K562 (cell line): ENCODE data around the gene MRAP2. TPM values are rescaled to one million over a fixed set of nuclear protein-coding genes. Genes with fewer than 3 reads are reported as not detected.

Experiments used
- ATAC-seq: fragments of 200-7000 bp; cut with Tn5 transposase; 3 replicates; pipeline ENCODE4 v1.9.1; 2020; ENCODE audit warnings: moderate library complexity
- BruUV-seq: library from RNA; stranded (reverse); fragments of 400-500 nt; replicated peaks from 2 replicates; lab custom pipeline; 2021; lab: Mats Ljungman, UMichigan
- CTCF ChIA-PET: fragments of 300-600 bp; formaldehyde crosslinking; extraction: SDS; loops from one replicate; lab custom pipeline; 2021; ENCODE audit warnings: low intra/inter-chr PET ratio; lab: Yijun Ruan, JAX
- POLR2A ChIA-PET: fragments of 300-600, 350-650 bp; sonication (Branson Sonifier 250); formaldehyde crosslinking; extraction: SDS; loops from one replicate; lab custom pipeline; 2021; ENCODE audit warnings: antibody characterized with exemption, inconsistent platforms; lab: Yijun Ruan, JAX
- DNase-seq, 4 experiments: peaks; one replicate each; pipeline versions ENCODE4 v3.0.0 to v3.0.0-alpha.2; 2011 to 2018; ENCODE audit warnings: low spot score in 3 of 4, mixed read lengths in 3 of 4; ENCODE audit errors: extremely low read depth in 1 of 4
- FAIRE-seq: peaks from 2 replicates; lab custom pipeline; 2011; peaks lifted over from hg19 to GRCh38; lab: Jason Lieb, UNC
- H2AFZ ChIP-seq: 2 replicates; pipeline ENCODE4 v1.6.0; 2011; ENCODE audit warnings: low read depth, low read length, control low read depth, inconsistent platforms
- H3K27ac ChIP-seq: fragments of 200-600 bp; 3 replicates; pipeline ENCODE4 v1.8.0; 2011; ENCODE audit warnings: low read depth, mild to moderate bottlenecking, control low read depth, inconsistent platforms, low read length, moderate library complexity, mixed read lengths; ENCODE audit errors: extremely low read depth
- H3K27me3 ChIP-seq, 2 experiments: fragments of 300-600 bp in 1 of 2; 2 replicates in 1 of 2; 3 replicates in 1 of 2; pipeline versions ENCODE4 v1.6.0 to v1.8.0; 2011; ENCODE audit warnings: inconsistent platforms in 2 of 2, low read length in 2 of 2, mild to moderate bottlenecking in 1 of 2, mixed read lengths in 1 of 2, moderate library complexity in 1 of 2; ENCODE audit not compliant: control insufficient read depth in 2 of 2, insufficient read depth in 2 of 2
- H3K36me3 ChIP-seq: fragments of 300-600 bp; 3 replicates; pipeline ENCODE4 v1.8.0; 2011; ENCODE audit warnings: mild to moderate bottlenecking, low read length, inconsistent platforms; ENCODE audit not compliant: control insufficient read depth, insufficient read depth
- H3K4me1 ChIP-seq, 2 experiments: fragments of 200-600 bp in 1 of 2; replicated peaks in 1 of 2; 2 replicates in 1 of 2; 3 replicates in 1 of 2; pipeline versions ENCODE4 v1.5.1 to v1.8.0; 2011; ENCODE audit warnings: inconsistent platforms in 2 of 2, low read length in 2 of 2, mild to moderate bottlenecking in 1 of 2, mixed read lengths in 1 of 2, moderate library complexity in 1 of 2; ENCODE audit not compliant: control insufficient read depth in 2 of 2, insufficient read depth in 2 of 2
- H3K4me2 ChIP-seq: 2 replicates; pipeline ENCODE4 v1.6.1; 2011; ENCODE audit warnings: low read length, control low read depth, inconsistent platforms, mixed read lengths; ENCODE audit not compliant: insufficient read depth
- H3K4me3 ChIP-seq: fragments of 200-600 bp; sonication (generic), shearing (Covaris generic); 2 replicates; pipeline ENCODE4 v1.5.1; 2016; ENCODE audit warnings: control low read depth, inconsistent platforms
- H3K79me2 ChIP-seq: fragments of 200-600 bp; 3 replicates; pipeline ENCODE4 v1.8.0; 2011; ENCODE audit warnings: low read length, inconsistent platforms; ENCODE audit not compliant: control insufficient read depth, insufficient read depth
- H3K9ac ChIP-seq, 2 experiments: 2 replicates each; pipeline versions ENCODE4 v1.6.0 to v1.6.1; 2011; ENCODE audit warnings: low read depth in 2 of 2, low read length in 2 of 2, control low read depth in 1 of 2, inconsistent platforms in 1 of 2, mild to moderate bottlenecking in 1 of 2, mixed read lengths in 1 of 2; ENCODE audit not compliant: insufficient read depth in 1 of 2
- H3K9me1 ChIP-seq: one replicate; pipeline ENCODE4 v1.6.0; 2011; ENCODE audit warnings: inconsistent platforms, mild to moderate bottlenecking, low read length, moderate library complexity; ENCODE audit not compliant: control insufficient read depth, insufficient read depth
- H3K9me3 ChIP-seq: replicated peaks from 2 replicates; pipeline ENCODE4 v1.5.1; 2011; ENCODE audit warnings: low read depth, low read length, inconsistent platforms; ENCODE audit not compliant: control insufficient read depth, insufficient read depth
- H4K20me1 ChIP-seq: replicated peaks from 2 replicates; pipeline ENCODE4 v1.6.1; 2011; ENCODE audit warnings: low read length, inconsistent platforms, mixed read lengths; ENCODE audit not compliant: control insufficient read depth, insufficient read depth
- AFF4 ChIP-seq: sonication (generic); formaldehyde crosslinking; IDR thresholded peaks from 2 replicates; pipeline ENCODE4 v1.8.0; 2023; ENCODE audit warnings: mild to moderate bottlenecking, missing genetic modification reagents
- E2F3 ChIP-seq: fragments of 250-450 bp; sonication (Bioruptor Pico); IDR thresholded peaks from 2 replicates; pipeline ENCODE4 v1.4.0; 2020; ENCODE audit warnings: mild to moderate bottlenecking
- MTA1 ChIP-seq: fragments of 450-650 bp; IDR thresholded peaks from 2 replicates; pipeline ENCODE4 v1.6.1; 2017; ENCODE audit warnings: borderline replicate concordance
- NCOA2 ChIP-seq, 2 experiments: fragments of 450-650 bp; IDR thresholded peaks; 2 replicates each; pipeline ENCODE4 v1.6.1; 2018; ENCODE audit warnings: mild to moderate bottlenecking in 2 of 2, moderate library complexity in 1 of 2; ENCODE audit not compliant: partially characterized antibody in 2 of 2
- PML ChIP-seq: IDR thresholded peaks from 2 replicates; pipeline ENCODE4 v1.6.1; 2012; ENCODE audit warnings: low read length, inconsistent platforms
- SRSF7 ChIP-seq: fragments of 200-400 bp; formaldehyde crosslinking; optimal IDR thresholded peaks from 2 replicates; pipeline ENCODE3; 2017; ENCODE audit warnings: mild to moderate bottlenecking, low read depth, low read length
- TAF9B ChIP-seq: fragments of 450-650 bp; IDR thresholded peaks from 2 replicates; pipeline ENCODE4 v1.6.1; 2018; ENCODE audit warnings: mild to moderate bottlenecking; ENCODE audit not compliant: partially characterized antibody
- ZKSCAN8 ChIP-seq: fragments of 200-800 bp; sonication (Bioruptor generic); IDR thresholded peaks from 2 replicates; pipeline ENCODE4 v1.6.1; 2016; ENCODE audit warnings: missing genetic modification characterization, missing compliant biosample characterization
- ZNF431 ChIP-seq: sonication (generic); formaldehyde crosslinking; IDR thresholded peaks from 2 replicates; pipeline ENCODE4 v1.8.0; 2022; ENCODE audit warnings: mild to moderate bottlenecking, missing genetic modification reagents
- ZNF668 ChIP-seq: fragments of 250-450 bp; sonication (Bioruptor Pico); IDR thresholded peaks from 2 replicates; pipeline ENCODE4 v1.8.0; 2022; ENCODE audit warnings: mild to moderate bottlenecking, inconsistent platforms
- ZNF707 ChIP-seq: fragments of 250-450 bp; sonication (Bioruptor Pico); conservative IDR thresholded peaks from 2 replicates; pipeline ENCODE4 v1.8.0; 2022; ENCODE audit warnings: inconsistent platforms, mild to moderate bottlenecking, moderate library complexity
- WGBS: fragments of 100-300 bp; shearing (Covaris generic); methylation state at CpG from one replicate; pipeline ENCODE4 v1.1.6; 2016; ENCODE audit warnings: low coverage, mixed read lengths; ENCODE audit not compliant: insufficient coverage; ENCODE audit errors: missing lambda C conversion rate; 5-methylcytosine and 5-hydroxymethylcytosine counted together
- in situ Hi-C: fragments of 300-500 bp; cut with MboI; formaldehyde crosslinking; loops from 4 replicates; pipeline ENCODE4 v1.15.0; 2018; ENCODE audit warnings: inconsistent platforms, mixed read lengths
- intact Hi-C: fragments of 100-400 bp; cut with micrococcal nuclease; formaldehyde crosslinking; loops from 2 replicates; pipeline ENCODE4 v1.14.2; 2022
- polyA plus RNA-seq, 8 experiments: library from polyadenylated mRNA; depleted of rRNA in 4 of 8; stranded (reverse) in 5 of 8; unstranded in 3 of 8; fragments of >200 nt; fragmentation: Nextera tagmentation in 2 of 8; fragmentation: Illumina TruSeq in 1 of 8; extraction: Ambion mirVana in 2 of 8; extraction: Trizol in 1 of 8; gene quantifications; 2 replicates each; pipeline versions ENCODE4 v1.2.1 to v1.2.3, GENCODE V29; 2011 to 2014; ENCODE audit warnings: inconsistent platforms in 1 of 8, missing spikeins in 1 of 8
- total RNA-seq, 7 experiments: library from RNA; depleted of rRNA in 6 of 7; stranded (reverse); fragments of >200 nt in 6 of 7; fragmentation: Illumina TruSeq in 2 of 7; extraction: Trizol in 2 of 7; gene quantifications; 2 replicates each; pipeline versions ENCODE4 v1.2.1 to v1.2.3, GENCODE V29; 2011 to 2021; ENCODE audit warnings: low replicate concordance in 1 of 7

MRAP2 gene
- total and polyA plus RNA-seq, 9 of the 15 experiments (the other 6 are each of a cell fraction or from before 2014, with no cell fraction given), result 5.9 to 38.9 (median 9.3) TPM

GRCh38 chr6:84013931-84014330, 19.6 kb upstream of the MRAP2 start:
- POLR2A ChIA-PET, result interaction anchor here (0.6 to 2.1 kb wide), 3 partner anchors 16 to 39 kb away, joined by 3 to 5 read pairs (median 4); partner anchors contain the start of gene MRAP2
- CTCF ChIA-PET, result no interaction called here
- Histone ChIP-seq H3K4me2 (no peak overlapping the region), H4K20me1 (no peaks in the 10 kb centered on the region), H3K79me2 (no peaks in the 10 kb centered on the region), H3K4me3 (no peak overlapping the region), H3K27ac (no peak overlapping the region), H3K36me3 (no peaks in the 10 kb centered on the region), H3K4me1 (no peaks in the 10 kb centered on the region; a peak in 1 of 5 replicates), H3K9me1 (no peaks in the 10 kb centered on the region), H2AFZ (peak overlapping the region; percentile 70; the same call in 1 of the 2 replicates), H3K27me3 (no peaks in the 10 kb centered on the region), H3K9me3 (no peaks in the 10 kb centered on the region), H3K9ac (no peak overlapping the region)
- no peak for FAIRE-seq
- 27% methylated on average over 3 of the region's 3 CpGs for WGBS
- in situ Hi-C loops (no loop called here), intact Hi-C loops (no loop called here)
- no peak for TF ChIP-seq PML
- TF ChIP-seq TAF9B, result no peak
- no peak for TF ChIP-seq E2F3
- TF ChIP-seq ZNF707 (CRISPR knock-in tag), result no peak
- no peak for TF ChIP-seq ZNF668 (CRISPR knock-in tag)
- no peak for TF ChIP-seq AFF4 (CRISPR knock-in tag)
- TF ChIP-seq SRSF7, result no peak
- no peak for TF ChIP-seq ZKSCAN8 (CRISPR knock-in tag)
- no peak for TF ChIP-seq MTA1
- no peak for TF ChIP-seq ZNF431
- TF ChIP-seq NCOA2 (IDR thresholded peaks at IDR 0.05; ENCODE audit: partially characterized antibody in 2 of 2), result no peak
- DNase-seq, result no peak
- no TSS peak for BruUV-seq
- peak; percentile 32; the same call in 1 of the 3 replicates for ATAC-seq
